NOMO-1 treated with dmso at 0.1 percent for 144 hours (cell line): Measurements from ENCODE around the gene LRP10.
"Not testable (repeated sequence)": the region's sequence is repeated elsewhere in the genome, so short reads cannot be mapped to it uniquely, and the experiment has no call there.

Source experiments
- DNase-seq: peaks from one replicate; lab custom pipeline; 2025; ENCODE audit not compliant: unreplicated experiment; lab: John Stamatoyannopoulos, UW

Gene LRP10, protein sequence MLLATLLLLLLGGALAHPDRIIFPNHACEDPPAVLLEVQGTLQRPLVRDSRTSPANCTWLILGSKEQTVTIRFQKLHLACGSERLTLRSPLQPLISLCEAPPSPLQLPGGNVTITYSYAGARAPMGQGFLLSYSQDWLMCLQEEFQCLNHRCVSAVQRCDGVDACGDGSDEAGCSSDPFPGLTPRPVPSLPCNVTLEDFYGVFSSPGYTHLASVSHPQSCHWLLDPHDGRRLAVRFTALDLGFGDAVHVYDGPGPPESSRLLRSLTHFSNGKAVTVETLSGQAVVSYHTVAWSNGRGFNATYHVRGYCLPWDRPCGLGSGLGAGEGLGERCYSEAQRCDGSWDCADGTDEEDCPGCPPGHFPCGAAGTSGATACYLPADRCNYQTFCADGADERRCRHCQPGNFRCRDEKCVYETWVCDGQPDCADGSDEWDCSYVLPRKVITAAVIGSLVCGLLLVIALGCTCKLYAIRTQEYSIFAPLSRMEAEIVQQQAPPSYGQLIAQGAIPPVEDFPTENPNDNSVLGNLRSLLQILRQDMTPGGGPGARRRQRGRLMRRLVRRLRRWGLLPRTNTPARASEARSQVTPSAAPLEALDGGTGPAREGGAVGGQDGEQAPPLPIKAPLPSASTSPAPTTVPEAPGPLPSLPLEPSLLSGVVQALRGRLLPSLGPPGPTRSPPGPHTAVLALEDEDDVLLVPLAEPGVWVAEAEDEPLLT

DNA sequence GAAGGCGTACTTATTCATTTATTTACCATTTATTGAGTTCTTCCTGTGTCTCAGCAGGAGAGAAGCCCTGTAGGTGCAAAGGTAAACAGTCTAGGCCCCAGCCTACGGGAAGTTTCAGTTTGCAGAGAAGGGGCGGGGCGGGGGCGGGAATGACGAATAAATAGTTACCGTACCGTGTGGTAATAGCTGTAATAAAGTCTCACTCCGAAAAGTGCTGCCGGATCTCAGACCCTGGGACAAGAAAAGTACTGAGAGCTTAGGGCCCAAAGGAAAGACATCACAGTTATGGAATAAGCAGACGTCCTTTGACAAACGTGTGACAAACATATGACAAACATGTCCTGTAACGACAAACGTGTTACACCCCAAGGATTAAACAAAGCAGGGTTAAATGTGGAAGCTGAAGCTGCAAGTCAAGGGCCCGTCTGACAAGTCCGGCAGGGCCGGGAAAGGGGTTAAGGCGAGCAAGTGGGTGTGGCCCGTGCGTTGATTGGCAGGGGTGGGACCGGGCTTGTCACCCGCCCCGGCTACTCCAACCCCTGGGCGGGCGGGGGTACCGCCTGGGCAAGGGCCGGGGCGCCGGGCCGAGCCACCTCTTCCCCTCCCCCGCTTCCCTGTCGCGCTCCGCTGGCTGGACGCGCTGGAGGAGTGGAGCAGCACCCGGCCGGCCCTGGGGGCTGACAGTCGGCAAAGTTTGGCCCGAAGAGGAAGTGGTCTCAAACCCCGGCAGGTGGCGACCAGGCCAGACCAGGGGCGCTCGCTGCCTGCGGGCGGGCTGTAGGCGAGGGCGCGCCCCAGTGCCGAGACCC, at the start of gene LRP10:
Gene LRP10 (plus strand): TSS at position 517 of the 809 bp plus-strand sequence. CDS start 564 bp downstream, outside the sequence.
- DNase-seq, result peak; percentile 81

DNA sequence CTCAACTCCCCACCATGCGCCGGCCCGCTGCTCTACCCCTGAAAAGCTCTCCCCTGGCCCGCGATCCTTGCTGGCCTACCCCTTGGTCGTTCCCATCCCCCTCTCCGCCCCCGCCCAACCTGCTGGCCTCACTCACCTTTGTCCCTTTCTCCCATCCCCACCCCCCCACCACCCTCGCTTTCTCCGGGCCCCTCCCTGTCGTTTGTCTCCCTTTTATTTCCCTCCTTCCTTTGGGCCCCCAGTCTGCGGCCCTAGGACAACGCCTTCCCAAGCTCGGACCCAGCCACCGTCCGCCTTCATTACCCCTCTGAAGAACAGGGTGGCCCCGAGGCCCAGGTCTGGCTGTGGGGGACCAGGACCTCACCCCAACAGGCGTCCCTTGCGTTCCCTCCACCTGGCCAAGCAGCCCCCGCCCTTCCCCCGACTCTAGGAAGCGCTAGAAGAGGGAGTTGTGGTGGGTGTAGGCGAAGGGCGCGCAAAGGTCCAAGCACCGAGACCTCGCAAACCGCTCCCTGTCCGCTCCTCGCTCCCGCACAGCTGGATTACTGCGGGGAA, 49.4 kb upstream of the LRP10 start:
- no peak for DNase-seq

DNA sequence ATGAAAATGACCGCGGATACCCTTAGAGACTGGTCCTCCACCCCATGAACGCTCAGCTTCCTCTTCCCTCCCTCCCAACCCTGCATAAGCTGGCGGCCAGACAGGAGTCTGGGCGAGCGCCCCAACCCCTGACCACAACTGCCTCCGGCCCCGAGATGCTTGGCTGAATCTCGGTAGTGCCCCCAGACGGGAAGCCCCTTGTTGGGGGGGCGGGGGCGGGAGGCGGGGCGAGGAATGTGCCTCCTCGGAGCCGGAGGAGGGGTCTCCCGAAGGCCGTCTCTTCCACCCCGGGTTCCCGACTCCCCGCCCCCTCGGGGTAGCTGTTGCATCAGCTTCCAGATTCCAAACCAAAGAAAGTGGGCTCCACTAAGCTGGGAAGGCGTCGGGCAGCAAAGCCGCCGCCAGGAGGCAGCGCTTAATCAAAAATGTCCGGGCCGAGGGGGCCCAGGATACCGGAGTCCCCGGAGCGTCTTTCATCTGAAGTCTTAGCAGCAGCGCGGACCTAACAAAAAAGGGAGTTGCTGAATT, 48.9 kb upstream of the LRP10 start:
- no peak for DNase-seq

DNA sequence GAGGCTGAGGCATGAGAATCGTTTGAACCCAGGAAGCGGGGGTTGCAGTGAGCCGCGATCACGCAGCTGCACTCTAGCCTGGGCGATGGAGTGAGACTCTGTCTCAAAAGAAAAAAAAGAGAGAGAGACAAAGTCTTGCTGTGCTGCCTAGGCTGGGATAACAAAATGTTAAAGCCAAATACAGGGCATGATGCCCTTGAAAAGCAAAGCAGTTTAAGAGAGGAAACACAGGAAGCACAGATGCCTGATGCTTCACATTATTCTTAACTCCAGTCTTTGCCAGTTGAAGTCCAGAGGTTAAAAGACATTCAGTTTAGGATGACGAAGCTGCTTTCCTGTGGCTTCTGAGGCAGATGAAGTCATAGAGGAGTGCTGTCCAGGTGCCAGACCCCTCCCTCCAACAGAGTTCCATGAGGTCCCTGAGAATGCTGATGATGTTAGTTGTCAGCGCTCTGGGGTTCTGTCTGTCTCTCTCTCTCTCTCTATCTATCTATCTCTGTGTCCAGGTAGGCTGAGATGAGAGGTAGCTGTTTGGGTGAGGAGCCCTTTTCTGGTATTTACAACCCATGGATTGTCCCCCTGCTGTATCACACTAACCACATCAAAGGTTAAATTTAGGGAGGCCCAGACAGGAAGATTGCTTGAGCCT, 46.7 kb upstream of the LRP10 start:
- DNase-seq, result no peak

DNA sequence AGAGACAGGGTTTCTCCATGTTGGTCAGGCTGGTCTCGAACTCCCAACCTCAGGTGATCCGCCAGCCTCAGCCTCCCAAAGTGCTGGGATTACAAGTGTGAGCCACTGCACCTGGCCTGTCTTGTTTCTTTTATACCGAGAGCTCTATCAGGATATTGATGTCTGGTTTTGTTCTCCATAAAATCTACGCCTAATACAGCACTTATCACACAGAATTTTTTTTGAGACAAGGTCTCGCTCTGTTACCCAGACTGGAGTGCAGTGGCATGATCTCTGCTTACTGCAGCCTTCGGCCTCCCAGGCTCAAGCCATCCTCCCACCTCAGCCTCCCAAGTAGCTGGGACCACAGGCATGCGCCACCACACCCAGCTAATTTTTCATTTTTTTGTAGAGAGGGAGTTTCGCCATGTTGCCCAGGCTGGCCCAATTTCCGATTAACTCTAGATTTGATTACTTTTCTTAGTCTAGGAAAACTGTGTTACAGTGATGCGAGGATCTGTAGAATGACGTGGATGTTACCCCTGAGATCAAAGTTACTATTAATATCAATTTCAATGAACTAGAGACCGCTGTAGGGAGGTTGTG, 42.4 kb upstream of the LRP10 start:
- DNase-seq, result not testable (repeated sequence)

DNA sequence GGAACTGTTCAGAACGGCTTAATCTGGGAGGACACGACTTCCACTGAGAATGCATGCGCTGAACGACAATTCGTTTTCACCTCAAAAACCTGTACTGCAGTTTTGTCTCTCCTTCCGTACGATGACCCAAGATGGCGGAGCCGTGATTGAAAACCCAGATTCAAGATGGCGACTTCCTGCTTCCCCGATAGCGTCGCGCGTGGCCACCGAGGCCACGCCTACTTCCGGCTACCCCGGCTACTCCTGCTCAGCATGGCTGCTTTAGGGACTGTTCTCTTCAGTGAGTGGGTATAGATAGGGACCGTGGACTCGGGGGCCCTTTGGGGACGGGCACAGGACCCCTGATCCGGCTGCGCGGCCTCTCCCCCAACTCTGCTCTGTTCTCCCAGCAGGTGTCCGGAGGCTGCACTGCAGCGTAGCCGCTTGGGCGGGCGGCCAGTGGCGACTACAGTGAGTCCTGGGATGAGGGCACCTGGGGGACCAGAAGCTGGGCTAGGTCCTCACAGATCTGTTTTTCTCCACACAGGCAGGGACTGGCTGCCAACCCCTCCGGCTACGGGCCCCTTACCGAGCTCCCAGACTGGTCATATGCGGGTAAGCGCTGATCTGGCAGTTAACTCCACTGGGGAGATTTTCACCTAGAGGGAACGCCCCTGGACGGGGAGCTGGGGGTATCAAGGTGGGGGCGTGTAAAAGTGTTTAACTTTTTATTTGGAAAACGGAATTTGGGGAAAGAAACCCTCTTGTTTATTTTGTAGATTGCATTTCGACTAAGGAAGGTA, 41.7 kb upstream of the LRP10 start, which contains the start of gene MRPL52:
Gene MRPL52 (plus strand): TSS at position 227 of the 782 bp plus-strand sequence. CDS start 26 bp downstream, at position 253.
- peak; percentile 88 for DNase-seq

DNA sequence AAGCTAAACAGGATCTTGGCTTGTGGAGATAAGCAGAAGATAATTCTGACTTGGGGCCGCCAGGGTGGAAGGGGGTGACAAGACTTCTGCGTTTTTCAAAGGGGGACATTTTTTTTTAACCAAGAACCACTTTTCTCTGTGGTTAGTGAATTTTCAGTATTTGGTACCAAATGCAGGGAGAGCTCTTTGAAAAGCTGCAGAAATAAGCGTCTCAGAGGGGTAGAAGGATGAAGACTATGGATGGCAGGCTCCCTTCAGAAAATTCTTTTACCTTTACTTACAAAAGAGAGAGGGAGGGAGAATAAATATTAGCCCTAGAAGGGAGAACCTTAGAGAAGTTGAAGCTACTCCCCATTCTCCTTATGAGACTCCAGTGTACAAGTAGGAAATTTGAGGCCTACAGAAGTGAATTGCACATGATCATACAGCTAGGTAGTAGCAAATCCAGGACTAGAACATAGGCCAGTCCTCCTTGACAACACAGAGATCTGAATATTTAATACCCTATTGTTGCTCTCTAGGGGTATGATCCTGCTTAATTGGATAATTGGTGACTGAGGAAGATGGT, 41.0 kb upstream of the LRP10 start:
- DNase-seq, result no peak

DNA sequence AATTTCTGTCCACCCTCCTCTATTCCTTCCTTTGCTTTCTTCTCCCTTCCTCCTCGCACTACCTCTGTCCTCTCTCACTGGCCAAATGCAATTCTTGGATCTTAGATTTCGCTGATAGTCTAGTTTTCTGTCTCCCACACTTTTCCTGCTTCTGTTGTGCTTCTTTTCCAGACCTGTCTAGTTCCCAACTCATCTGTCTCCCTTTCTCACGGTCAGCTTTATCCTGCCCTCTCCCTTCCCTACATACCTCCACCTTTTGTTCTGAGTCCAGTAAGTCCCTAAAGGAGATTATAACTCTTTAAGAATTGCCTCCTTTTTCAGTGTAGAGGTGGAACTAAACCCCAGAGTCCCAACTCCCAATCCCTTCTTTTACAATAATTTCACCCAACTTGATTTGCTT, 36.0 kb upstream of the LRP10 start:
- no peak for DNase-seq

DNA sequence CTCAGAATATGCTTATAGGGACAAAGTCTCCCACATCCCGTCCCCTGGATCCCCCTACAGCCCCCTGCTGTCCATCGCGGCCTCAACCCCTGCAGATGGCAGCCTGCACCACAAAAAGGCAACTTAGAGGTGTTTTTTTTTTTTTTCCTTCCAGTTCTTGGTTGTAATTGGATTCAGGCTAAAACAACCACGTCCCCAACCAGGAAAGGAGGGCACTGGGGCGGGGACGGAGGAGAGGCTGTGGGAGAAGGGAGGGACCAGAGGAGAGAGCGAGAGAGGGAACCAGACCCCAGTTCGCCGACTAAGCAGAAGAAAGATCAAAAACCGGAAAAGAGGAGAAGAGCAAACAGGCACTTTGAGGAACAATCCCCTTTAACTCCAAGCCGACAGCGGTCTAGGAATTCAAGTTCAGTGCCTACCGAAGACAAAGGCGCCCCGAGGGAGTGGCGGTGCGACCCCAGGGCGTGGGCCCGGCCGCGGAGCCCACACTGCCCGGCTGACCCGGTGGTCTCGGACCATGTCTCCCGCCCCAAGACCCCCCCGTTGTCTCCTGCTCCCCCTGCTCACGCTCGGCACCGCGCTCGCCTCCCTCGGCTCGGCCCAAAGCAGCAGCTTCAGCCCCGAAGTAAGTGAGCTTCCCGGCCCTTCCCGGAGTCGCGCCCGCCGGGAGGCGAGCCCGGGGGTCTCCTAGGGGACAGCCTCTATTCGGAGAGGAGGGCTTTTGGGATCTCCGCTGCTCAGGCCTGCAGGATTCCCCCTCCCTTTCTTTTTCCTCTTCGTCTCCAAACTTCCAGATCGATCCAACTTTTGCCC, 35.0 kb upstream of the LRP10 start, which contains the start of gene MMP14:
Gene MMP14 (plus strand): TSS at position 285 of the 813 bp plus-strand sequence. CDS start 233 bp downstream, at position 518.
- DNase-seq, result no peak

DNA sequence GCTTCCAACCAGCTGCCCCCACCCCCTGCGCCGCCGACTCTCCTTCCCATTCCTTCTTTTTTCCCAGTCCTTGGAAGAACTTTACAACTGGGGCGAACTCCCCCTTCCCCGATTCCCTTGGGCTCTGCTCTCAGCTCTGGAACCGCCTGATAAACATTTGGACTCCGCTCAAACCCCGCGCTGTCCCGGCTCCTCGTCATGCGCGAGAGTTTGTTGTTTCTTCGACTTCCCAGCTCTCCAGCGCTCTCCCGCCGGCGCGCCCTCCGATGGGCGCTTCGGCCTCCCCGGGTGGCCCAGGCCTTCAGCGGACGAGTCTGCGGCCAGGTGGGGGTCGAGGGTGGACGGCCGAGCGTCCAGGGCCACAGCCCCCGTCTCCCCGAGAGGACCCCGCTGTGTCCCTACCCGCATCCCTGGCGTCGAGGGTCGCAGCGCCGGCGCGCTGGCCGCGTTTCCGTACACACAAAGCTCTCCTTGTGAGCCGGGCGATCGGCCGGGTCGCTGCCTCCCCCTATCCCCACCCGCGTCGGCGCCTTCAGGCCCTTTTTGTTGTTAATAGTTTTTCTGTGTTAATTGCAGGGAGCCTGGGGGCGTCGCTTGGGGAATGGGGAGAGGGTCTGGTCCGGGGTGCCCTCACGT, 34.3 kb upstream of the LRP10 start:
- DNase-seq, result no peak

DNA sequence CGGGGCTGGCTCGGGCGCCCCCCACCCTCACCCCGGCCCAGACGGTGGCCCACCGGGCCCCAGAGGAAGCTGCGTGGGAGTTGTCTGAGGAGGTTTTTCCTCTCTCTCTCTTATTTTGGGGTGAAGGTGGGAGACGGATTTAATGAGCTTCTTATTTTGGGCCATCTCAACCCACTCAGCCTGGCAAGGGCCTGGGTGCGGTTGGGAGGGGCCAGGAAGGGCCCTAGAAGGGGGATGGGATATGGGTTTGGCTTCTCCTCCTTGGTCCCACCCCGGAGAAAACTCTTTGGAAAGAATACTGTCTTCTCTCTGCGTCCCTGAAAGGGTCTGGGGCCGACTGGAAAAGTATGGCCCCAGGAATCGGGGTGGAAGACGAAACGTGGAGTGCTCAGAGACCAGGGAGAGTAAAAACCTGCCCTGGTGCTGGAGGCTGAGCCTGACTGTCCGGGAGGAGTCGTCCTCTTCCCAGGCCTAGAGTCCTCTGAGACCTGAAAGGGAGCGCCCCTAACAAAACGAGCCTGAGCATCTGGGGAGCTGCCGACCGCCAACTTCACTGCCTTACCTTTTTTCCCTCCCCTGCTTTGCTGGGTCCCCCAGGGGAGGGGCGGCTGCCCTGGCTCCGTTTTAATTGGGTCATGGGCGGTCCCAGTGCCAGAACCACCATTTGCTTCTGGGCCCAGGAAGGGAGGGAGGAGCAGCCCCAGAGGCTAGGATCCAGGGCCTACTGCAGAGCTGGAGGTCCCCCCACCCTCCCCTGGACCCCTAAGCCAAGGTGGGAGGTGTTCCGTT, 33.6 kb upstream of the LRP10 start:
- no peak for DNase-seq

DNA sequence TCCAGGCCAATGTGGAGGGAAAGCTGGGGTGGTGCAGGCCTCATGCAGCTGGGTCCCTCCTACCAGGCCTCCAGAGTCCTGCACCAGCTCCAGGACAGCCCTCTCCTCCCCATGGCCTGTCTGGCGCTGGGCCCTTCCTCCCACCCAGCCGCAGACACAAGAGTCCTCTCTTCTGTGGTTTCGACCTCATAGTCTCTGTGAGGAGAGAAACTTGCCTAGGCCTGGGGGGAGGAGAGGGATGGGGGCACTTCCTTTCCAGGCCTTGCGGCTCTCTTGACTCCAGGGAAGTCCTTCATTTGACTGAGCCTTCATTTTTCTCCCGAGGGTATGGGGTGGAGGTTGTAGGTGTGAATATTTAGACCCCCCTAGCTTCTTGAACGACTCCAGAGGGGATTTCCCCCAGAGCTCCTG, 32.9 kb upstream of the LRP10 start:
- no peak for DNase-seq

DNA sequence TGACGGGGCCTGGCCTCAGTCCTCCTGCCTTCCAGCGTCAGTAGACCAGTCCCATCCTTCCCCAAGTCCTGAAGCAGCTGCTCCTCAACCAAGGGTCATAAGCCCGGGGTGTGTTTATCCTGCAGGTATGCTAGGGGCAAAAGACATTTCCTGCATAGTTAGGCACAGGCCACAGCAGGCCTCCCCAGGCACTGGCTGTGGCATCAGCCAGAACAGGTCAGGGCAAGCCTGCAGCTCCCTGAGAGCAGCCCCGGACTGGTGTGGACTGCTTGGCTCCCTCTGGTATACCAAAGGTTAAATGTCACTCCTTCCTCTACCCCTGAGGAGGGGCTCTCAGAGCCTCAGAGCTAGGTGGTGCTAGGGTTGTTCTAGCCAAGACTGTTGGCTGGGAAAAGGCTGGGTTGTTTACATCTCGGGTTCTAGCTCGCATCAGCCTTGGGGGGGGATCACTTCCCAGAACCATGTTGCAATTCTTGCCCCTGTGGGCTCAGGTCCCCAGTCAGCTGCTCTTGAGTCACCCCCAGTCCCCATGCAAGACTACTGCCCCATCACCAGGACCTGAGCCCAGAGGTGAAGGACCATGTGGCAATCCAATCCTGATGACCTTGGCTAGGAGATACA, 32.3 kb upstream of the LRP10 start:
- no peak for DNase-seq

DNA sequence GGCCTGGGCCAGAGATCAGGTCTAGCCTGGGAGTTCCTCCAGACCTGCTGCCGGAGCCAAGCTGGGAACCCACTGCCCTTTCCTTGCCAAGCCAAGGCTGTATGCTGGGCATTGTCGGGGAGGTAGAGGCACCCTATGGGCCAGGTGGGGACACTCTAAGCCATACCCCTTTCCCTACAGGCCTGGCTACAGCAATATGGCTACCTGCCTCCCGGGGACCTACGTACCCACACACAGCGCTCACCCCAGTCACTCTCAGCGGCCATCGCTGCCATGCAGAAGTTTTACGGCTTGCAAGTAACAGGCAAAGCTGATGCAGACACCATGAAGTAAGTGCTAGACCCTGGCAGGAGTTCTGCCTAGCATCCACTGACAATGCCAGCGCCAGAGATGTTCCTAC, 30.2 kb upstream of the LRP10 start:
- DNase-seq, result no peak

DNA sequence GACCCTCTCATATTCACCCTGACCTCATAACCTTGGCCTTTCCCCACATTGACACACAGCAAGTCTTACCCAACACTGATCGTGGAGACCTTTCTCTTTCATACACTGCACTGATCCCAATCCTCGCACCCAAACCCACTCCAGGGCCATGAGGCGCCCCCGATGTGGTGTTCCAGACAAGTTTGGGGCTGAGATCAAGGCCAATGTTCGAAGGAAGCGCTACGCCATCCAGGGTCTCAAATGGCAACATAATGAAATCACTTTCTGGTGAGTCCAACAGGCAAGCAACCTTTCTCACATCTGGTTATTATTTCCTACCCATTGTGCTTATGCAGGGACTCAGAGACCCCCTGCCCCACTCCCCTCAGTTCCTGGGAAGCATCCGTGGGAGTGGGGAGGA, 29.8 kb upstream of the LRP10 start:
- no peak for DNase-seq
